Neural progenitor cell (in vitro differentiated cells): Measurements from ENCODE around the gene VSX2. TPM values are rescaled to one million over a fixed set of nuclear protein-coding genes. Genes with fewer than 3 reads are reported as not detected.

Experiments
- DNase-seq: peaks from one replicate; pipeline ENCODE4 v3.0.0-alpha.2; 2016; ENCODE audit warnings: low spot score
- H2AFZ ChIP-seq: fragments of 200-600 bp; sonication (generic); replicated peaks from 2 replicates; pipeline ENCODE4 v1.6.1; 2016; ENCODE audit warnings: antibody characterized with exemption
- H3F3A ChIP-seq: fragments of 200-600 bp; sonication (generic); 2 replicates; pipeline ENCODE4 v1.6.1; 2016; ENCODE audit warnings: antibody characterized with exemption, low read depth
- H3K27ac ChIP-seq: fragments of 200-600 bp; sonication (generic); 2 replicates; pipeline ENCODE4 v1.5.1; 2016; ENCODE audit warnings: mild to moderate bottlenecking
- H3K27me3 ChIP-seq: fragments of 200-600 bp; sonication (generic); 2 replicates; pipeline ENCODE4 v1.6.1; 2016; ENCODE audit warnings: mild to moderate bottlenecking, moderate library complexity
- H3K36me3 ChIP-seq: fragments of 200-600 bp; sonication (generic); 2 replicates; pipeline ENCODE4 v1.5.1; 2016
- H3K4me1 ChIP-seq: fragments of 200-600 bp; sonication (generic); 2 replicates; pipeline ENCODE4 v1.6.1; 2016; ENCODE audit warnings: mixed run types
- H3K4me2 ChIP-seq: fragments of 200-600 bp; sonication (generic); 2 replicates; pipeline ENCODE4 v1.6.1; 2016
- H3K4me3 ChIP-seq: fragments of 200-600 bp; sonication (generic); 2 replicates; pipeline ENCODE4 v1.5.1; 2016
- H3K79me2 ChIP-seq: fragments of 200-600 bp; sonication (generic); 2 replicates; pipeline ENCODE4 v1.6.1; 2016; ENCODE audit warnings: low read depth
- H3K9ac ChIP-seq: fragments of 200-600 bp; sonication (generic); 2 replicates; pipeline ENCODE4 v1.6.1; 2016
- H3K9me3 ChIP-seq: fragments of 200-600 bp; sonication (generic); 2 replicates; pipeline ENCODE4 v1.5.1; 2016; ENCODE audit warnings: low read depth
- H4K20me1 ChIP-seq: fragments of 200-600 bp; sonication (generic); 2 replicates; pipeline ENCODE4 v1.6.1; 2016; ENCODE audit warnings: low read depth
- H3K27ac Mint-ChIP-seq: 3 replicates; pipeline ENCODE4 v1.8.0; 2021; ENCODE audit warnings: mixed read lengths
- H3K27me3 Mint-ChIP-seq: 2 replicates; pipeline ENCODE4 v1.8.0; 2022; ENCODE audit warnings: low read depth, mild to moderate bottlenecking, inconsistent platforms, moderate library complexity, mixed read lengths; ENCODE audit not compliant: insufficient read depth
- H3K36me3 Mint-ChIP-seq: 3 replicates; pipeline ENCODE4 v1.8.0; 2021; ENCODE audit warnings: mixed read lengths
- H3K4me1 Mint-ChIP-seq: 3 replicates; pipeline ENCODE4 v1.8.0; 2021; ENCODE audit warnings: mixed read lengths
- H3K4me3 Mint-ChIP-seq: 3 replicates; pipeline ENCODE4 v1.8.0; 2021; ENCODE audit warnings: mild to moderate bottlenecking, moderate library complexity, mixed read lengths
- H3K9me3 Mint-ChIP-seq: 3 replicates; pipeline ENCODE4 v1.8.0; 2020; ENCODE audit warnings: mixed read lengths
- CTCF ChIP-seq: fragments of 200-600 bp; sonication (generic); IDR thresholded peaks from 2 replicates; pipeline ENCODE4 v1.5.1; 2017; ENCODE audit warnings: antibody characterized with exemption, mild to moderate bottlenecking
- EZH2 ChIP-seq: fragments of 200-600 bp; sonication (generic); IDR thresholded peaks from 2 replicates; pipeline ENCODE4 v1.6.1; 2017; ENCODE audit warnings: antibody characterized with exemption, mild to moderate bottlenecking, moderate library complexity
- EZH2phosphoT487 ChIP-seq: fragments of 200-600 bp; sonication (generic); IDR thresholded peaks from 2 replicates; pipeline ENCODE4 v1.6.1; 2017; ENCODE audit warnings: antibody characterized with exemption
- total RNA-seq: library from RNA; depleted of rRNA; stranded (reverse); fragments of >200 nt; gene quantifications from 2 replicates; pipeline ENCODE4 v1.2.3, GENCODE V29; 2015; ENCODE audit warnings: low replicate concordance

VSX2 gene
- total RNA-seq, 1 donor from 2014 or later, result 0.51 TPM

- peaks cover 6% of the 10 kb centered on the region for H3K4me1 Mint-ChIP-seq
- no peak overlapping the region for H3K4me3 Mint-ChIP-seq
- Histone ChIP-seq H3K4me1 (peaks cover 13% of the 10 kb centered on the region), H3F3A (peaks cover 10% of the 10 kb centered on the region), H3K27me3 (peaks cover 31% of the 10 kb centered on the region), H2AFZ (no peak overlapping the region), H4K20me1 (no peaks in the 10 kb centered on the region), H3K4me3 (no peak overlapping the region), H3K4me2 (peak overlapping the region; percentile 3), H3K9ac (no peak overlapping the region), H3K79me2 (no peaks in the 10 kb centered on the region), H3K27ac (no peak overlapping the region), H3K36me3 (no peaks in the 10 kb centered on the region), H3K9me3 (no peaks in the 10 kb centered on the region)
- peaks cover 5% of the 10 kb centered on the region for H3K27me3 Mint-ChIP-seq
- TF ChIP-seq EZH2, result no peak
- no peaks in the 10 kb centered on the region for H3K36me3 Mint-ChIP-seq
- H3K9me3 Mint-ChIP-seq, result no peaks in the 10 kb centered on the region
- peak overlapping the region; percentile 50 for H3K27ac Mint-ChIP-seq
- peak; percentile 56 for DNase-seq
Measured at GRCh38 chr14:74213907-74214803, 25.1 kb upstream of the VSX2 start.

GRCh38 chr14:74216671-74217070, 22.6 kb upstream of the VSX2 start:
- Histone ChIP-seq H3K4me2 (no peak overlapping the region), H2AFZ (no peak overlapping the region), H3F3A (peaks cover 17% of the 10 kb centered on the region), H3K79me2 (no peaks in the 10 kb centered on the region), H3K9me3 (no peaks in the 10 kb centered on the region), H3K27ac (no peak overlapping the region), H3K4me1 (peaks cover 19% of the 10 kb centered on the region), H3K36me3 (no peaks in the 10 kb centered on the region), H3K4me3 (no peak overlapping the region), H3K27me3 (peaks cover 41% of the 10 kb centered on the region), H4K20me1 (no peaks in the 10 kb centered on the region), H3K9ac (no peak overlapping the region)
- no peaks in the 10 kb centered on the region for H3K36me3 Mint-ChIP-seq
- peaks cover 14% of the 10 kb centered on the region for H3K4me1 Mint-ChIP-seq
- DNase-seq, result no peak
- no peak overlapping the region for H3K4me3 Mint-ChIP-seq
- H3K27me3 Mint-ChIP-seq, result peaks cover 14% of the 10 kb centered on the region
- no peaks in the 10 kb centered on the region for H3K9me3 Mint-ChIP-seq
- TF ChIP-seq EZH2phosphoT487 (no peak), CTCF (no peak), EZH2 (no peak)
- no peak overlapping the region for H3K27ac Mint-ChIP-seq

- TF ChIP-seq EZH2phosphoT487 (no peak), EZH2 (peak; percentile 45), CTCF (peak; percentile 91)
- peak; percentile 91 for DNase-seq
- no peak overlapping the region for H3K9ac ChIP-seq
- H2AFZ ChIP-seq, result no peak overlapping the region
- Mint-ChIP-seq H3K27ac (no peak overlapping the region), H3K36me3 (no peaks in the 10 kb centered on the region), H3K4me1 (peaks cover 24% of the 10 kb centered on the region), H3K9me3 (no peaks in the 10 kb centered on the region), H3K27me3 (peaks cover 17% of the 10 kb centered on the region), H3K4me3 (peak overlapping the region; percentile 41)
- H3K27ac ChIP-seq, result no peak overlapping the region
- H3K9me3 ChIP-seq, result no peaks in the 10 kb centered on the region
- no peaks in the 10 kb centered on the region for H3K36me3 ChIP-seq
- peaks cover 31% of the 10 kb centered on the region for H3K4me1 ChIP-seq
- peaks cover 41% of the 10 kb centered on the region for H3K27me3 ChIP-seq
- peaks cover 23% of the 10 kb centered on the region for H3F3A ChIP-seq
- H4K20me1 ChIP-seq, result no peaks in the 10 kb centered on the region
- H3K4me3 ChIP-seq, result no peak overlapping the region
- H3K79me2 ChIP-seq, result no peaks in the 10 kb centered on the region
- peak overlapping the region; percentile 56 for H3K4me2 ChIP-seq
Measured at GRCh38 chr14:74217672-74218448, 21.4 kb upstream of the VSX2 start.
